ENCODE measurements around the gene ERC2. TPM values are rescaled to one million over a fixed set of nuclear protein-coding genes. Genes with fewer than 3 reads are reported as not detected.
A peak's percentile ranks its signal among the peaks of the same experiment; 100 is the strongest.

Gene ERC2
- total and polyA plus RNA-seq, 2 of the 8 experiments (the other 6 are each of a cell fraction or from before 2014, with no cell fraction given), result 16.4 to 22.8 TPM

DNA sequence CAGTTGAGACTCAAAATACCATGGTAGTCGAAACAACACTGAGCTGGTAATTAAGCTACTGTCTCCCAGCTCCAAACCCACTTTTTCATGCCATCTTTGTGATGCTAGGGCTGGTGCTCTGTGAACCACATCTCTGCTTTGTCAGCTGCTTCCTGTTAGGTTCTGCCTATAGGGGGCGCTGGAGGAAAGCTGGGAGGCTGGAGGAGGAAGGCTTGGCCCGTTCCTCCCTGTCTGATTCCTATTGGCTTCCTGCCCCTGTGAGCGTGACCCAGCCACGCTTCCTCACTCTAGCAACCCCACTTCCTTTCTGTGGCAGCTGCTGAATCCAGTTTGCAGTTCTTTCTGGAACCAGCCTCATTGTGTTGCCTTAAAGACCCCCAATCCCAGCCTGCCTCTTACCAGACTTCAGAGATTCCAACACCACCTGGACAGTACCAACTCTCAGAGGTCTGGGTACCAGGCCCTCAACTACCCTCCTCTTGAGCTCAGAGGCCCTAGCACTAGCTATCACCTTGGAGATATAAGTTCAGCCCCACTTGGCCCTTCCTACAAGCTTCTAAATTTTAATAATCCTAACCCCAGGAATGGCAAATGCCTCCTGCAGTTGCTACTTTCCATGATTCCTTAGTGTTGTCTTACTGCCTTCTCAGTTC lies 120.9 kb downstream of the ERC2 start (continued):
- TF ChIP-seq, protein P1, sequence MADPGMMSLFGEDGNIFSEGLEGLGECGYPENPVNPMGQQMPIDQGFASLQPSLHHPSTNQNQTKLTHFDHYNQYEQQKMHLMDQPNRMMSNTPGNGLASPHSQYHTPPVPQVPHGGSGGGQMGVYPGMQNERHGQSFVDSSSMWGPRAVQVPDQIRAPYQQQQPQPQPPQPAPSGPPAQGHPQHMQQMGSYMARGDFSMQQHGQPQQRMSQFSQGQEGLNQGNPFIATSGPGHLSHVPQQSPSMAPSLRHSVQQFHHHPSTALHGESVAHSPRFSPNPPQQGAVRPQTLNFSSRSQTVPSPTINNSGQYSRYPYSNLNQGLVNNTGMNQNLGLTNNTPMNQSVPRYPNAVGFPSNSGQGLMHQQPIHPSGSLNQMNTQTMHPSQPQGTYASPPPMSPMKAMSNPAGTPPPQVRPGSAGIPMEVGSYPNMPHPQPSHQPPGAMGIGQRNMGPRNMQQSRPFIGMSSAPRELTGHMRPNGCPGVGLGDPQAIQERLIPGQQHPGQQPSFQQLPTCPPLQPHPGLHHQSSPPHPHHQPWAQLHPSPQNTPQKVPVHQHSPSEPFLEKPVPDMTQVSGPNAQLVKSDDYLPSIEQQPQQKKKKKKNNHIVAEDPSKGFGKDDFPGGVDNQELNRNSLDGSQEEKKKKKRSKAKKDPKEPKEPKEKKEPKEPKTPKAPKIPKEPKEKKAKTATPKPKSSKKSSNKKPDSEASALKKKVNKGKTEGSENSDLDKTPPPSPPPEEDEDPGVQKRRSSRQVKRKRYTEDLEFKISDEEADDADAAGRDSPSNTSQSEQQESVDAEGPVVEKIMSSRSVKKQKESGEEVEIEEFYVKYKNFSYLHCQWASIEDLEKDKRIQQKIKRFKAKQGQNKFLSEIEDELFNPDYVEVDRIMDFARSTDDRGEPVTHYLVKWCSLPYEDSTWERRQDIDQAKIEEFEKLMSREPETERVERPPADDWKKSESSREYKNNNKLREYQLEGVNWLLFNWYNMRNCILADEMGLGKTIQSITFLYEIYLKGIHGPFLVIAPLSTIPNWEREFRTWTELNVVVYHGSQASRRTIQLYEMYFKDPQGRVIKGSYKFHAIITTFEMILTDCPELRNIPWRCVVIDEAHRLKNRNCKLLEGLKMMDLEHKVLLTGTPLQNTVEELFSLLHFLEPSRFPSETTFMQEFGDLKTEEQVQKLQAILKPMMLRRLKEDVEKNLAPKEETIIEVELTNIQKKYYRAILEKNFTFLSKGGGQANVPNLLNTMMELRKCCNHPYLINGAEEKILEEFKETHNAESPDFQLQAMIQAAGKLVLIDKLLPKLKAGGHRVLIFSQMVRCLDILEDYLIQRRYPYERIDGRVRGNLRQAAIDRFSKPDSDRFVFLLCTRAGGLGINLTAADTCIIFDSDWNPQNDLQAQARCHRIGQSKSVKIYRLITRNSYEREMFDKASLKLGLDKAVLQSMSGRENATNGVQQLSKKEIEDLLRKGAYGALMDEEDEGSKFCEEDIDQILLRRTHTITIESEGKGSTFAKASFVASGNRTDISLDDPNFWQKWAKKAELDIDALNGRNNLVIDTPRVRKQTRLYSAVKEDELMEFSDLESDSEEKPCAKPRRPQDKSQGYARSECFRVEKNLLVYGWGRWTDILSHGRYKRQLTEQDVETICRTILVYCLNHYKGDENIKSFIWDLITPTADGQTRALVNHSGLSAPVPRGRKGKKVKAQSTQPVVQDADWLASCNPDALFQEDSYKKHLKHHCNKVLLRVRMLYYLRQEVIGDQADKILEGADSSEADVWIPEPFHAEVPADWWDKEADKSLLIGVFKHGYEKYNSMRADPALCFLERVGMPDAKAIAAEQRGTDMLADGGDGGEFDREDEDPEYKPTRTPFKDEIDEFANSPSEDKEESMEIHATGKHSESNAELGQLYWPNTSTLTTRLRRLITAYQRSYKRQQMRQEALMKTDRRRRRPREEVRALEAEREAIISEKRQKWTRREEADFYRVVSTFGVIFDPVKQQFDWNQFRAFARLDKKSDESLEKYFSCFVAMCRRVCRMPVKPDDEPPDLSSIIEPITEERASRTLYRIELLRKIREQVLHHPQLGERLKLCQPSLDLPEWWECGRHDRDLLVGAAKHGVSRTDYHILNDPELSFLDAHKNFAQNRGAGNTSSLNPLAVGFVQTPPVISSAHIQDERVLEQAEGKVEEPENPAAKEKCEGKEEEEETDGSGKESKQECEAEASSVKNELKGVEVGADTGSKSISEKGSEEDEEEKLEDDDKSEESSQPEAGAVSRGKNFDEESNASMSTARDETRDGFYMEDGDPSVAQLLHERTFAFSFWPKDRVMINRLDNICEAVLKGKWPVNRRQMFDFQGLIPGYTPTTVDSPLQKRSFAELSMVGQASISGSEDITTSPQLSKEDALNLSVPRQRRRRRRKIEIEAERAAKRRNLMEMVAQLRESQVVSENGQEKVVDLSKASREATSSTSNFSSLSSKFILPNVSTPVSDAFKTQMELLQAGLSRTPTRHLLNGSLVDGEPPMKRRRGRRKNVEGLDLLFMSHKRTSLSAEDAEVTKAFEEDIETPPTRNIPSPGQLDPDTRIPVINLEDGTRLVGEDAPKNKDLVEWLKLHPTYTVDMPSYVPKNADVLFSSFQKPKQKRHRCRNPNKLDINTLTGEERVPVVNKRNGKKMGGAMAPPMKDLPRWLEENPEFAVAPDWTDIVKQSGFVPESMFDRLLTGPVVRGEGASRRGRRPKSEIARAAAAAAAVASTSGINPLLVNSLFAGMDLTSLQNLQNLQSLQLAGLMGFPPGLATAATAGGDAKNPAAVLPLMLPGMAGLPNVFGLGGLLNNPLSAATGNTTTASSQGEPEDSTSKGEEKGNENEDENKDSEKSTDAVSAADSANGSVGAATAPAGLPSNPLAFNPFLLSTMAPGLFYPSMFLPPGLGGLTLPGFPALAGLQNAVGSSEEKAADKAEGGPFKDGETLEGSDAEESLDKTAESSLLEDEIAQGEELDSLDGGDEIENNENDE (IDR thresholded peaks at IDR 0.05; ENCODE audit: insufficient replicate concordance, low read length), result no peak
- TF ChIP-seq EGR1 (IDR thresholded peaks at IDR 0.05; ENCODE audit: borderline replicate concordance, low read depth, low read length) (peak; percentile 63; the same call in 1 of the 2 replicates), ASH2L (IDR thresholded peaks at IDR 0.05; ENCODE audit: low read length) (no peak), SRF (IDR thresholded peaks at IDR 0.05; ENCODE audit: low read depth, low read length) (no peak), YY1 (IDR thresholded peaks at IDR 0.05; ENCODE audit: low read depth, low read length) (0 out of 2 replicates have a peak, but pooled peaks have one; percentile 32), NRF1 (IDR thresholded peaks at IDR 0.05; ENCODE audit: low read depth, low read length) (no peak)
- TF ChIP-seq, protein P2, sequence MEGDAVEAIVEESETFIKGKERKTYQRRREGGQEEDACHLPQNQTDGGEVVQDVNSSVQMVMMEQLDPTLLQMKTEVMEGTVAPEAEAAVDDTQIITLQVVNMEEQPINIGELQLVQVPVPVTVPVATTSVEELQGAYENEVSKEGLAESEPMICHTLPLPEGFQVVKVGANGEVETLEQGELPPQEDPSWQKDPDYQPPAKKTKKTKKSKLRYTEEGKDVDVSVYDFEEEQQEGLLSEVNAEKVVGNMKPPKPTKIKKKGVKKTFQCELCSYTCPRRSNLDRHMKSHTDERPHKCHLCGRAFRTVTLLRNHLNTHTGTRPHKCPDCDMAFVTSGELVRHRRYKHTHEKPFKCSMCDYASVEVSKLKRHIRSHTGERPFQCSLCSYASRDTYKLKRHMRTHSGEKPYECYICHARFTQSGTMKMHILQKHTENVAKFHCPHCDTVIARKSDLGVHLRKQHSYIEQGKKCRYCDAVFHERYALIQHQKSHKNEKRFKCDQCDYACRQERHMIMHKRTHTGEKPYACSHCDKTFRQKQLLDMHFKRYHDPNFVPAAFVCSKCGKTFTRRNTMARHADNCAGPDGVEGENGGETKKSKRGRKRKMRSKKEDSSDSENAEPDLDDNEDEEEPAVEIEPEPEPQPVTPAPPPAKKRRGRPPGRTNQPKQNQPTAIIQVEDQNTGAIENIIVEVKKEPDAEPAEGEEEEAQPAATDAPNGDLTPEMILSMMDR (IDR thresholded peaks at IDR 0.05; ENCODE audit: control extremely low read depth in 1 of 3, insufficient read depth in 1 of 3, low read depth in 1 of 3, low read length in 3 of 3), result peak; percentile 90 to 97 (median 97)

All from H1 (cell line).